GM12878 (cell line): ENCODE measurements around the gene TRPM3. TPM values are rescaled to one million over a fixed set of nuclear protein-coding genes. Genes with fewer than 3 reads are reported as not detected.

Source experiments
- ATAC-seq: fragments of 200-7000 bp; cut with Tn5 transposase; 3 replicates; pipeline ENCODE4 v1.9.1; 2020; ENCODE audit warnings: mild to moderate bottlenecking, moderate library complexity
- BruUV-seq: library from RNA; stranded (reverse); fragments of 400-500 nt; replicated peaks from 2 replicates; lab custom pipeline; 2021; lab: Mats Ljungman, UMichigan
- CTCF ChIA-PET: fragments of 300-600 bp; sonication (Branson Sonifier 250); formaldehyde crosslinking; extraction: SDS; loops from one replicate; lab custom pipeline; 2021; ENCODE audit warnings: inconsistent platforms; lab: Yijun Ruan, JAX
- POLR2A ChIA-PET: fragments of 350-600 bp; formaldehyde crosslinking; extraction: SDS; loops from one replicate; lab custom pipeline; 2021; ENCODE audit warnings: inconsistent platforms; lab: Charles Lee
- RAD21 ChIA-PET: fragments of 300-600 bp; sonication (Branson Sonifier 250); formaldehyde crosslinking; loops from one replicate; lab custom pipeline; 2023; ENCODE audit warnings: antibody characterized with exemption; ENCODE audit not compliant: unreplicated experiment; lab: Charles Lee
- SMC1A ChIA-PET: fragments of 300-600 bp; sonication (Branson Sonifier 250); formaldehyde crosslinking; loops from one replicate; lab custom pipeline; 2023; ENCODE audit not compliant: unreplicated experiment, uncharacterized antibody; lab: Charles Lee
- DNase-seq: peaks from one replicate; pipeline ENCODE4 v3.0.0-alpha.2; 2011; ENCODE audit warnings: low read depth, low spot score
- FAIRE-seq: peaks from 3 replicates; lab custom pipeline; 2011; peaks lifted over from hg19 to GRCh38; lab: Jason Lieb, UNC
- H2AFZ ChIP-seq: 2 replicates; pipeline ENCODE4 v1.6.0; 2011; ENCODE audit warnings: low read depth, low read length, control low read depth; ENCODE audit not compliant: control insufficient read depth
- H3K27ac ChIP-seq: 2 replicates; pipeline ENCODE4 v1.5.1; 2011; ENCODE audit warnings: control low read depth; ENCODE audit not compliant: control insufficient read depth, insufficient read depth
- H3K27me3 ChIP-seq, 2 experiments: replicated peaks in 1 of 2; 2 replicates each; pipeline versions ENCODE4 v1.6.0 to v1.6.1; 2011; ENCODE audit warnings: low read length in 1 of 2; ENCODE audit not compliant: control insufficient read depth in 2 of 2, insufficient read depth in 2 of 2
- H3K36me3 ChIP-seq, 2 experiments: 2 replicates each; pipeline ENCODE4 v1.5.1; 2011; ENCODE audit warnings: low read length in 1 of 2; ENCODE audit not compliant: control insufficient read depth in 2 of 2, insufficient read depth in 2 of 2
- H3K4me1 ChIP-seq: 2 replicates; pipeline ENCODE4 v1.6.1; 2011; ENCODE audit warnings: mild to moderate bottlenecking, low read length, moderate library complexity, mixed read lengths; ENCODE audit not compliant: control insufficient read depth, insufficient read depth
- H3K4me2 ChIP-seq: 2 replicates; pipeline ENCODE4 v1.6.0; 2011; ENCODE audit warnings: control low read depth; ENCODE audit not compliant: control insufficient read depth, insufficient read depth
- H3K4me3 ChIP-seq: fragments of 200-600 bp; sonication (generic); 2 replicates; pipeline ENCODE4 v1.5.1; 2016
- H3K79me2 ChIP-seq: 2 replicates; pipeline ENCODE4 v1.6.0; 2011; ENCODE audit warnings: low read length; ENCODE audit not compliant: control insufficient read depth, insufficient read depth
- H3K9ac ChIP-seq: 2 replicates; pipeline ENCODE4 v1.8.0; 2011; ENCODE audit warnings: low read length, control low read depth, mixed read lengths; ENCODE audit not compliant: control insufficient read depth, insufficient read depth
- H3K9me3 ChIP-seq: replicated peaks from 3 replicates; pipeline ENCODE4 v1.5.1; 2011; ENCODE audit warnings: mild to moderate bottlenecking, low read length; ENCODE audit not compliant: control insufficient read depth, insufficient read depth
- H4K20me1 ChIP-seq: 2 replicates; pipeline ENCODE4 v1.6.0; 2011; ENCODE audit not compliant: control insufficient read depth, insufficient read depth
- CBX3 ChIP-seq: fragments of 200-600 bp; sonication (generic); IDR thresholded peaks from 2 replicates; pipeline ENCODE4 v1.6.1; 2016; ENCODE audit warnings: low read depth, borderline replicate concordance
- EED ChIP-seq: sonication (generic); IDR thresholded peaks from 2 replicates; pipeline ENCODE4 v1.6.1; 2016; ENCODE audit warnings: antibody characterized with exemption, low read depth
- EP300 ChIP-seq, 2 experiments: fragments of 150-350 bp in 1 of 2; IDR thresholded peaks; 2 replicates each; pipeline ENCODE4 v1.6.1; 2011 to 2012; ENCODE audit warnings: low read depth in 2 of 2, low read length in 2 of 2, borderline replicate concordance in 1 of 2, improper control_type of control experiment in 1 of 2, inconsistent platforms in 1 of 2; ENCODE audit not compliant: control insufficient read depth in 1 of 2
- ESRRA ChIP-seq: IDR thresholded peaks from 2 replicates; pipeline ENCODE4 v1.6.1; 2012; ENCODE audit warnings: mild to moderate bottlenecking, low read length, improper control_type of control experiment
- FOS ChIP-seq: IDR thresholded peaks from 3 replicates; pipeline ENCODE4 v1.6.1; 2011; ENCODE audit warnings: borderline replicate concordance; ENCODE audit not compliant: insufficient read length; ENCODE audit errors: extremely low read depth
- MAX ChIP-seq: IDR thresholded peaks from 2 replicates; pipeline ENCODE4 v1.6.1; 2012; ENCODE audit warnings: low read depth, low read length, improper control_type of control experiment
- MXI1 ChIP-seq: fragments of 150-350 bp; IDR thresholded peaks from 2 replicates; pipeline ENCODE4 v1.6.1; 2011; ENCODE audit warnings: low read depth, mild to moderate bottlenecking, inconsistent platforms, low read length, improper control_type of control experiment
- NFIC ChIP-seq: IDR thresholded peaks from 2 replicates; pipeline ENCODE4 v1.6.1; 2012; ENCODE audit warnings: low read depth, mild to moderate bottlenecking, inconsistent platforms, low read length, moderate library complexity
- NR2C2 ChIP-seq: IDR thresholded peaks from 2 replicates; pipeline ENCODE4 v1.6.1; 2011; ENCODE audit warnings: borderline replicate concordance, low read depth; ENCODE audit not compliant: control insufficient read depth, insufficient read length
- PAX8 ChIP-seq: fragments of 450-650 bp; IDR thresholded peaks from 2 replicates; pipeline ENCODE4 v1.6.1; 2017; ENCODE audit warnings: mild to moderate bottlenecking, moderate library complexity
- SMARCA5 ChIP-seq: fragments of 450-650 bp; IDR thresholded peaks from 2 replicates; pipeline ENCODE4 v1.6.1; 2017; ENCODE audit warnings: mild to moderate bottlenecking
- SUZ12 ChIP-seq: fragments of 200-600 bp; sonication (generic); IDR thresholded peaks from one replicate; pipeline ENCODE4 v1.6.1; 2018; ENCODE audit warnings: antibody characterized with exemption, mild to moderate bottlenecking; ENCODE audit not compliant: unreplicated experiment
- TCF7 ChIP-seq: IDR thresholded peaks from 2 replicates; pipeline ENCODE4 v1.6.1; 2014; ENCODE audit warnings: antibody characterized with exemption, borderline replicate concordance
- ZNF274 ChIP-seq: IDR thresholded peaks from one replicate; pipeline ENCODE4 v1.8.0; 2011; ENCODE audit not compliant: insufficient read length, insufficient read depth
- ZNF622 ChIP-seq: fragments of 450-650 bp; IDR thresholded peaks from 2 replicates; pipeline ENCODE4 v1.6.1; 2017; ENCODE audit warnings: mild to moderate bottlenecking, inconsistent platforms
- WGBS: methylation state at CpG from one replicate; pipeline ENCODE4 v1.1.6; 2016; ENCODE audit warnings: low lambda C conversion rate; ENCODE audit not compliant: insufficient replicate concordance, insufficient coverage; ENCODE audit errors: missing lambda C conversion rate; 5-methylcytosine and 5-hydroxymethylcytosine counted together
- in situ Hi-C: fragments of 300-500 bp; cut with MboI; formaldehyde crosslinking; loops from 9 replicates; pipeline ENCODE4 v1.14.3; 2018; ENCODE audit warnings: mixed read lengths
- intact Hi-C: fragments of 100-400 bp; cut with micrococcal nuclease; formaldehyde crosslinking; loops from one replicate; pipeline ENCODE4 v1.14.2; 2022; ENCODE audit not compliant: unreplicated experiment
- polyA plus RNA-seq, 11 experiments: library from polyadenylated mRNA; depleted of rRNA in 4 of 11; unstranded in 6 of 11; stranded (reverse) in 5 of 11; fragments of >200 nt; fragmentation: Nextera tagmentation in 4 of 11; fragmentation: Illumina TruSeq in 1 of 11; extraction: Ambion mirVana in 4 of 11; extraction: Trizol in 1 of 11; gene quantifications; 1 replicate in 1 of 11; 2 replicates in 10 of 11; pipeline versions ENCODE4 v1.2.1 to v1.2.3, GENCODE V29; 2011 to 2016; ENCODE audit warnings: inconsistent platforms in 2 of 11, missing spikeins in 2 of 11, low read depth in 1 of 11
- total RNA-seq, 4 experiments: library from RNA; depleted of rRNA in 3 of 4; stranded (reverse); fragments of >200 nt in 3 of 4; fragmentation: Illumina TruSeq in 1 of 4; extraction: Trizol in 1 of 4; gene quantifications; 2 replicates each; pipeline versions ENCODE4 v1.2.1 to v1.2.3, GENCODE V29; 2013 to 2021
- TF ChIP-seq, protein P1 (sequence below): fragments of 450-650 bp; IDR thresholded peaks from 2 replicates; pipeline ENCODE4 v1.6.1; 2016; ENCODE audit warnings: mild to moderate bottlenecking

Gene TRPM3
- total and polyA plus RNA-seq, 10 of the 15 experiments (the other 5 are each of a cell fraction or from before 2014, with no cell fraction given) = not detected

DNA sequence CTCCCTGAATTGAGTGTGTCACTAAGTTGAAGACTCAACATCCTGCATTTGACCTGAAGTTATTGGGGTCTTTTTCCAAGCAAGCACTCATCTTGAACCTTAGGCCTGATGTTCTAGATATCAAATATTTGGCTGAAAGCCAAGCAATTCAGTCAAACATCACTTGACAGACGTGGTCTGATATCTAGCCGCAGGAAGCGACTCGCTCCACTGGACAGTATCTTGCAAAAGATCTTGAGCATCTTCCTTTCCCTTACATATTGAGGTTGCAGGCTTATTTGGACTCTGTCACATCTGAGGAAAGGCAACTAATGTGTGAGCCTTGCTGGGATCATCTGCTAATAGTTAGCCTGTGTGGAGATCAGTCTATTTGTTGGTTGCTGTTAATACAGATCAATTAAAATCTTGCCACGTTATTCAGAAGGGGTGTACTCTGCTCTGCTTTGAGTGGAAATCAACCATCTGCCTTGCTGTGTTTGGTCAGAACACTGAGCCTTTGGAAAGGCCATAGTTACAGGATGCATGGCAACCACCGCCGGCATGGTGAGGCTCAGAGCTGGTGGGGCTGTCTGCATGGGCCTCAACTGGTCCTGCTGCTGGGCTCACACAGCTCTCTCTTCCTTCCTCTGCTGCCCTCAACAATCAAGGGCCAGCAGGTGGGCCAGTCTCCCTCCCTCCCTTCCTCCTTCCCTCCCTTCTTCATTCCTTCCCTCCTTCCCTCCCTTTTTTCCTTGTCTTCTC lies 540.0 kb downstream of the TRPM3 start:
- RAD21 ChIA-PET = interaction anchor here (0.7 to 1.0 kb wide), 3 partner anchors 13 to 71 kb away, joined by 3 read pairs; no protein-coding TSS in a partner anchor

DNA sequence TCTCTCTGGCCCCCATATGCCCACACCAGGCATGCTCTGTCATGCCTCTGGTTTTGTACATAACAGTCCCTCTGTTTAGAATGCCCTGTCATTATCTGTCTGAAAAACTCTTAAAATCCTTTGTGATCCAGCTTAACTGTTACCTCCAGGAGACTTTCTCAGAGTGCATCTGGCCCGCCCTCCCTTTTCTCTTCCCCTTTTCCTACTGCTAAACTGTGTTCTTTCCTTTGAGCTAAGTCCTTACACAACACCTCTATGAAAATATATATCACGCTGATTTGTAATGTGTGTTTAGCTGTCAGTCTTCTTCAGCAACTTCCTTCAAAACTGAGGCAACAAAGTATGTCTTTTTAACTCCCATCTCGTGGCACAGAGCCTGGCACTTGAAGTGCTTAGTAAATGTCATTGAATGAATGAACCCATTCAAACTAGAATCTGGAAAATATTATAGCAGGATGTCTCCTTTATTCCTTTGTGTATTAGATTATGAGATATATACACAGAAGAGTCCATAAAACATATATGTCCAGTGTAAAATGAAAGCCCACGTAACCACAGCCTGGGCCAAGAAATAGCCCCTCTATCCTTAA lies 540.7 kb downstream of the TRPM3 start:
- no peaks in the 10 kb centered on the region for H3K36me3 ChIP-seq
- WGBS = 7% methylated on average over 3 of the region's 4 CpGs
- DNase-seq (no peak), ATAC-seq (no peak), FAIRE-seq (no peak)
- no peak overlapping the region for H3K27ac ChIP-seq
- H3K4me1 ChIP-seq = no peaks in the 10 kb centered on the region
- no peaks in the 10 kb centered on the region for H4K20me1 ChIP-seq
- H2AFZ ChIP-seq = no peak overlapping the region
- H3K4me3 ChIP-seq = no peak overlapping the region
- CTCF ChIA-PET = no interaction called here
- no peak overlapping the region for H3K9ac ChIP-seq
- intact Hi-C loops = no loop called here
- POLR2A ChIA-PET = no interaction called here
- no peak overlapping the region for H3K4me2 ChIP-seq
- H3K9me3 ChIP-seq = no peaks in the 10 kb centered on the region
- H3K27me3 ChIP-seq = peaks cover 0 to 1% of the 10 kb centered on the region in 2 experiments; a peak in 2 of 4 replicates
- in situ Hi-C loops = no loop called here
- SMC1A ChIA-PET = no interaction called here
- RAD21 ChIA-PET = no interaction called here
- BruUV-seq = no TSS peak
- H3K79me2 ChIP-seq = no peaks in the 10 kb centered on the region
- TF ChIP-seq SMARCA5 (no peak), MAX (no peak), NFIC (no peak), EED (no peak), ZNF622 (no peak), MXI1 (no peak), TCF7 (no peak), EP300 (IDR thresholded peaks at IDR 0.05; ENCODE audit: borderline replicate concordance in 1 of 2, control insufficient read depth in 1 of 2, low read depth in 2 of 2, low read length in 2 of 2) (no peak), ESRRA (no peak), CBX3 (no peak), FOS (no peak), NR2C2 (no peak)
- TF ChIP-seq, protein P1, sequence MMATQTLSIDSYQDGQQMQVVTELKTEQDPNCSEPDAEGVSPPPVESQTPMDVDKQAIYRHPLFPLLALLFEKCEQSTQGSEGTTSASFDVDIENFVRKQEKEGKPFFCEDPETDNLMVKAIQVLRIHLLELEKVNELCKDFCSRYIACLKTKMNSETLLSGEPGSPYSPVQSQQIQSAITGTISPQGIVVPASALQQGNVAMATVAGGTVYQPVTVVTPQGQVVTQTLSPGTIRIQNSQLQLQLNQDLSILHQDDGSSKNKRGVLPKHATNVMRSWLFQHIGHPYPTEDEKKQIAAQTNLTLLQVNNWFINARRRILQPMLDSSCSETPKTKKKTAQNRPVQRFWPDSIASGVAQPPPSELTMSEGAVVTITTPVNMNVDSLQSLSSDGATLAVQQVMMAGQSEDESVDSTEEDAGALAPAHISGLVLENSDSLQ = no peak

More for the DNA sequence above, 540.0 kb downstream of the TRPM3 start:
- Histone ChIP-seq H3K4me2 (no peak overlapping the region), H3K27me3 (peaks cover 0 to 3% of the 10 kb centered on the region in 2 experiments; a peak in 2 of 4 replicates), H2AFZ (no peak overlapping the region), H3K79me2 (no peaks in the 10 kb centered on the region), H3K4me3 (no peak overlapping the region), H3K9me3 (no peaks in the 10 kb centered on the region), H3K27ac (no peak overlapping the region), H3K9ac (no peak overlapping the region), H3K36me3 (no peaks in the 10 kb centered on the region), H4K20me1 (no peaks in the 10 kb centered on the region), H3K4me1 (no peaks in the 10 kb centered on the region)
- TF ChIP-seq SUZ12 = no peak
- TF ChIP-seq ZNF274 = no peak
- TF ChIP-seq PAX8 = no peak
- in situ Hi-C loops = no loop called here
- 39% methylated on average over 7 of the region's 7 CpGs for WGBS
- intact Hi-C loops = no loop called here
- FAIRE-seq (no peak), DNase-seq (no peak), ATAC-seq (no peak)
- ChIA-PET CTCF (interaction anchor here (0.8 to 1.6 kb wide), 3 partner anchors 21 to 240 kb away, joined by 3 to 4 read pairs (median 4); no protein-coding TSS in a partner anchor), POLR2A (interaction anchor here (0.7 kb wide), 1 partner anchor 10 kb away, joined by 3 read pairs; no protein-coding TSS in a partner anchor), SMC1A (interaction anchor here (1.0 to 1.1 kb wide), 3 partner anchors 26 to 96 kb away, joined by 3 read pairs; no protein-coding TSS in a partner anchor)
- no TSS peak for BruUV-seq
